A549 (cell line): ENCODE measurements around the gene CDYL.

Experiments used
- EHF ChIP-seq: fragments of 250-450 bp; sonication (Bioruptor Pico); IDR thresholded peaks from 2 replicates; pipeline ENCODE4 v1.5.0; 2020; ENCODE audit warnings: mild to moderate bottlenecking
- ESRRA ChIP-seq: fragments of 150-350 bp; IDR thresholded peaks from 2 replicates; pipeline ENCODE4 v1.6.1; 2014; ENCODE audit warnings: mild to moderate bottlenecking, low read length, borderline replicate concordance
- HDAC2 ChIP-seq: fragments of 200-600 bp; sonication (generic); IDR thresholded peaks from 2 replicates; pipeline ENCODE4 v1.6.1; 2016
- KDM1A ChIP-seq: fragments of 200-600 bp; sonication (generic); IDR thresholded peaks from 2 replicates; pipeline ENCODE4 v1.6.1; 2016; ENCODE audit warnings: low read depth, mild to moderate bottlenecking
- KDM5A ChIP-seq: fragments of 200-600 bp; sonication (generic); IDR thresholded peaks from 2 replicates; pipeline ENCODE4 v1.6.1; 2016; ENCODE audit warnings: antibody characterized with exemption, mild to moderate bottlenecking
- TP53 ChIP-seq: fragments of 250-450 bp; sonication (Bioruptor Pico); IDR thresholded peaks from 2 replicates; pipeline ENCODE4 v1.5.0; 2021; ENCODE audit warnings: mild to moderate bottlenecking, moderate library complexity
- TF ChIP-seq, protein P1 (sequence below): fragments of >200 bp; sonication (Bioruptor Twin); formaldehyde crosslinking; IDR thresholded peaks from 3 replicates; pipeline ENCODE4 v1.5.1; 2016

GRCh38 chr6:4943716-4944115, 167.5 kb downstream of the CDYL start:
- TF ChIP-seq, protein P1, sequence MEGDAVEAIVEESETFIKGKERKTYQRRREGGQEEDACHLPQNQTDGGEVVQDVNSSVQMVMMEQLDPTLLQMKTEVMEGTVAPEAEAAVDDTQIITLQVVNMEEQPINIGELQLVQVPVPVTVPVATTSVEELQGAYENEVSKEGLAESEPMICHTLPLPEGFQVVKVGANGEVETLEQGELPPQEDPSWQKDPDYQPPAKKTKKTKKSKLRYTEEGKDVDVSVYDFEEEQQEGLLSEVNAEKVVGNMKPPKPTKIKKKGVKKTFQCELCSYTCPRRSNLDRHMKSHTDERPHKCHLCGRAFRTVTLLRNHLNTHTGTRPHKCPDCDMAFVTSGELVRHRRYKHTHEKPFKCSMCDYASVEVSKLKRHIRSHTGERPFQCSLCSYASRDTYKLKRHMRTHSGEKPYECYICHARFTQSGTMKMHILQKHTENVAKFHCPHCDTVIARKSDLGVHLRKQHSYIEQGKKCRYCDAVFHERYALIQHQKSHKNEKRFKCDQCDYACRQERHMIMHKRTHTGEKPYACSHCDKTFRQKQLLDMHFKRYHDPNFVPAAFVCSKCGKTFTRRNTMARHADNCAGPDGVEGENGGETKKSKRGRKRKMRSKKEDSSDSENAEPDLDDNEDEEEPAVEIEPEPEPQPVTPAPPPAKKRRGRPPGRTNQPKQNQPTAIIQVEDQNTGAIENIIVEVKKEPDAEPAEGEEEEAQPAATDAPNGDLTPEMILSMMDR: no peak
- TF ChIP-seq HDAC2: no peak
- no peak for TF ChIP-seq EHF
- TF ChIP-seq KDM5A: no peak
- TF ChIP-seq ESRRA: no peak
- TF ChIP-seq TP53 (CRISPR knock-in tag): no peak
- TF ChIP-seq KDM1A: no peak
